Muscle layer of colon (tissue), 2 donors: ENCODE results near the gene CLIP1.
A peak's percentile ranks its signal among the peaks of the same experiment; 100 is the strongest.

ENCODE experiments used
- H3K27ac ChIP-seq: one replicate; pipeline ENCODE4 v1.7.0; 2013; ENCODE audit warnings: low read depth, mild to moderate bottlenecking, low read length, moderate library complexity
- H3K27me3 ChIP-seq, 2 donors: one replicate each; pipeline ENCODE4 v1.7.0; 2013; ENCODE audit warnings: low read length in 2 of 2, mild to moderate bottlenecking in 2 of 2; ENCODE audit not compliant: insufficient read depth in 2 of 2, control insufficient read depth in 1 of 2
- H3K36me3 ChIP-seq: one replicate; pipeline ENCODE4 v1.7.0; 2013; ENCODE audit warnings: mild to moderate bottlenecking, low read length; ENCODE audit not compliant: insufficient read depth
- H3K4me1 ChIP-seq: one replicate; pipeline ENCODE4 v1.7.0; 2013; ENCODE audit warnings: mild to moderate bottlenecking, low read length; ENCODE audit not compliant: insufficient read depth
- H3K4me3 ChIP-seq, 2 donors: one replicate each; pipeline ENCODE4 v1.7.0; 2013; ENCODE audit warnings: low read length in 2 of 2, low read depth in 1 of 2, mild to moderate bottlenecking in 1 of 2, moderate library complexity in 1 of 2
- H3K9ac ChIP-seq: one replicate; pipeline ENCODE4 v1.7.0; 2013; ENCODE audit warnings: low read length
- H3K9me3 ChIP-seq: one replicate; pipeline ENCODE4 v1.7.0; 2013; ENCODE audit warnings: mild to moderate bottlenecking, low read length
- donor health status: abdominal sarcoma.
- donor health status: Adenocarcinoma of cecum.

CLIP1 gene

GRCh38 chr12:122298071-122298748 lies 124.3 kb downstream of the CLIP1 start:
- H3K27ac ChIP-seq: no peak overlapping the region
- no peaks in the 10 kb centered on the region for H3K9me3 ChIP-seq
- H3K27me3 ChIP-seq: no peaks in the 10 kb centered on the region
- no peak overlapping the region for H3K9ac ChIP-seq
- H3K4me3 ChIP-seq: no peak overlapping the region
- H3K4me1 ChIP-seq: no peaks in the 10 kb centered on the region
- peaks cover 33% of the 10 kb centered on the region for H3K36me3 ChIP-seq

GRCh38 chr12:122297494-122297893 lies 125.0 kb downstream of the CLIP1 start:
- Histone ChIP-seq H3K36me3 (peaks cover 28% of the 10 kb centered on the region), H3K9ac (no peak overlapping the region), H3K4me1 (no peaks in the 10 kb centered on the region), H3K27me3 (no peaks in the 10 kb centered on the region), H3K9me3 (no peaks in the 10 kb centered on the region), H3K4me3 (no peak overlapping the region), H3K27ac (no peak overlapping the region)

DNA sequence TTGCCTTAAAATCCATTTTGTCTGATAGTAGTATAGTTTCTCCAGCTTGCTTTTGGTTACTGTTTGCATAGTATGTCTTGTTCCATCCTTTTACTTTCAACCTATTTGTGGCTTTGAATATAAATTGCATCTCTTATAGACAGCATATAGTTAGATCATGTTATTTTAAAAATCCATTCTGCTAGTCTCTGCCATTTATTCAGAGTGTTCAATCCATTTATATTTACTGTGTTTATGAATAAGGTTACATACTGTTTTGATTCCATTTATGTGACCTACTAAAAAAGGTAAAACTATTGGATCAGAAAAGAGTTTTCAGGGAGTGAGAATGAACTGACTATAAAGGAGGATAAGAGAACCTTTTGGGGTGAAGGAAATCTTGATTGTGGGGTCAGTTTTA lies 126.6 kb downstream of the CLIP1 start:
- no peaks in the 10 kb centered on the region for H3K4me1 ChIP-seq
- peaks cover 28% of the 10 kb centered on the region for H3K36me3 ChIP-seq
- no peak overlapping the region for H3K9ac ChIP-seq
- no peaks in the 10 kb centered on the region for H3K27me3 ChIP-seq
- no peaks in the 10 kb centered on the region for H3K9me3 ChIP-seq
- H3K27ac ChIP-seq: no peak overlapping the region
- H3K4me3 ChIP-seq: no peak overlapping the region

DNA sequence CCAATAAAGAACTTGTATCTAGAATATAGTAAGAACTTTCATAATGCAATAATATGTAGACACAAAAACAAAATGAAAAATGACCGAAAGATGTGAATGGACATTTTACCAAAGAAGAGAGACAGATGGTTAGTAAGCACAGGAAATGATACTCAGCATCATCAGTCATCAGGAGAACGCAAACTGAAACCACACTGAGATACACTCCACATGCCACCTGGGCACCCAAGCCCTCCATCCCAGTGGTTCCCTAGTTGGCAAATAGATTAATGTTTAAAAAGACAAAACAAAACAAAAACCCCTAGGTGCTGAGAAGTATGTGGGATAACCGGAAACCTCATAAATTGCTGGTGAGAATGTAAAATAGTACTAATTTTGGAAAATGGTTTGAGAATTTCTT lies 129.4 kb downstream of the CLIP1 start:
- H3K27ac ChIP-seq: no peak overlapping the region
- no peaks in the 10 kb centered on the region for H3K27me3 ChIP-seq
- no peaks in the 10 kb centered on the region for H3K9me3 ChIP-seq
- H3K9ac ChIP-seq: no peak overlapping the region
- H3K4me3 ChIP-seq: no peak overlapping the region
- H3K36me3 ChIP-seq: peaks cover 20% of the 10 kb centered on the region
- H3K4me1 ChIP-seq: no peaks in the 10 kb centered on the region

- Histone ChIP-seq H3K9ac (no peak overlapping the region), H3K27me3 (no peaks in the 10 kb centered on the region), H3K27ac (no peak overlapping the region), H3K36me3 (peaks cover 5% of the 10 kb centered on the region), H3K4me1 (no peaks in the 10 kb centered on the region), H3K9me3 (no peaks in the 10 kb centered on the region), H3K4me3 (no peak overlapping the region)
Observed at GRCh38 chr12:122291431-122291830, 131.0 kb downstream of the CLIP1 start.

DNA sequence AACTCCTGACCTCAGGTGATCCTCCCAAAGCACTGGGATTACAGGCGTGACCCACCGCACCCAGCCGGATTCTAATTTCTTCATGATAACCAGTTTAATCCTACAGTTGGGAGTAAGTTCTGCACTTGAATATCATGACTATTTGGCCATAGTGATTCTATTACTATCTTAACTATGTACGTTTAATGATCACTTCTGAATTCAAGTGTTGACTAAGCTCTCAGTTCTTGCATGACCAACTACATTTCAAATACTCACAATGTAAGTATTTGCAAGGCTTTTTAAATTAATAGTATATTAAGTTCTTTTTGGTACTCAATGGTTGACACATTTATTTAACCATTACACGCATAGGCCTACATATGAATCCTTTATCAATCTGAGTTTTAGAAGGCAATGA lies 138.8 kb downstream of the CLIP1 start:
- Histone ChIP-seq H3K36me3 (peaks cover 22% of the 10 kb centered on the region), H3K4me1 (no peaks in the 10 kb centered on the region), H3K4me3 (no peak overlapping the region), H3K9me3 (no peaks in the 10 kb centered on the region), H3K27me3 (no peaks in the 10 kb centered on the region), H3K9ac (no peak overlapping the region), H3K27ac (no peak overlapping the region)

DNA sequence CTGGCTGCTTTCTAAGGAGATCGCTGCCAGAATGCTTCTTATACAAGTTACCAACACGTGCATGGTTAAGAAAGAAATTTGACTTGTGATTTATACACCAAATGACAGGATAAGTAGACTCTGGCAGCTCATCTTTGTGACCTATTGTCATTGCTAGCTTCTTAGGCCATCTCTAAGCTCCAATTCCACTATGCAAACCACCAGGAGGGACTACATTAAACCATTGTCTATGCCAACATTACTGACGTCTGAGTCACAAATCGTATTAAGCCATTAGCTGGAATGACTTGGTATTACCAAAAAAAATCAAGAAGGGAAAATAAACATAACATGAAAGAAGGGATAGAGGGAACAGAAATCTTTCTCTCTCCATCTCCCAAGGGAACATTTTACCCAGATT lies 140.4 kb downstream of the CLIP1 start:
- Histone ChIP-seq H3K27ac (no peak overlapping the region), H3K9ac (no peak overlapping the region), H3K27me3 (no peaks in the 10 kb centered on the region), H3K4me3 (no peak overlapping the region), H3K36me3 (peaks cover 35% of the 10 kb centered on the region), H3K4me1 (no peaks in the 10 kb centered on the region), H3K9me3 (no peaks in the 10 kb centered on the region)

GRCh38 chr12:122276242-122276641 lies 146.2 kb downstream of the CLIP1 start:
- H3K4me1 ChIP-seq: no peaks in the 10 kb centered on the region
- no peaks in the 10 kb centered on the region for H3K9me3 ChIP-seq
- no peak overlapping the region for H3K27ac ChIP-seq
- peaks cover 55% of the 10 kb centered on the region for H3K36me3 ChIP-seq
- no peaks in the 10 kb centered on the region for H3K27me3 ChIP-seq
- H3K9ac ChIP-seq: no peak overlapping the region
- no peak overlapping the region for H3K4me3 ChIP-seq

- Histone ChIP-seq H3K9me3 (no peaks in the 10 kb centered on the region), H3K9ac (no peak overlapping the region), H3K27ac (no peak overlapping the region), H3K4me3 (no peak overlapping the region), H3K4me1 (no peaks in the 10 kb centered on the region), H3K27me3 (no peaks in the 10 kb centered on the region), H3K36me3 (peaks cover 55% of the 10 kb centered on the region)
Observed at GRCh38 chr12:122275459-122275858, 147.0 kb downstream of the CLIP1 start.

DNA sequence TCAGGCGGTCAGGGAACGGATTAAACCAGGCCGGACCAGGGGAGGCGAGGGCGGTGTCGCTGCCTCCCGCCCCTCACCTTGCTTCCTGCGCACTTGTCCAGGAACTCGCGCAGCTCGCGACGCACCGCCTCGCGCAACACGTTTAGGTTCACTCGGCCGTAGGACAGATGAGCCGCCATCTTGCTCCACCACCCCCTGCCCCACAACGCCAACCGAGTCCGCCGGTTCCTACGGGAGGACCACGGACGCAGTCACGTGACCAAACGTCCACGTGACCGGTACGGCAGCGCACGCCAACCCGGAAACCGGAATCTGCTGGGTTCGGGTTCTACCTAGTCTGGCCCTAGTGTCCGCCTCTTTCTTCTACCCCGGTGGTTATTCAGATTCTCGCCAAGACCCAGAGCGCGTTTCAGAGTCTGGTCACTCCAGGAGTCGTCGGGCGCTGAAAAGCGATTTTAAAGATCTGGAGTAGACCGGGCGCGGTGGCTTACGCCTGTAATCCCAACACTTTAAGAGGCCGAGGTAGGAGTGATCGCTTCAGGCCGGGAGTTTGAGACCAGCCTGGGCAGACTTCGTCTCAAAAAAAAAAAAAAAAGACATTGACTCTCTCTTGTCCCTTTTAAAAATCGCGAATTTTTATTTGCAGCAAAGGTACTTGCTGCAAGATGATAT lies 156.1 kb downstream of the CLIP1 start, which contains the start of gene VPS33A:
Gene VPS33A (minus strand): TSS at position 265 of the 672 bp plus-strand sequence. CDS start 86 bp downstream, at position 179.
- Histone ChIP-seq H3K36me3 (peaks cover 14% of the 10 kb centered on the region), H3K4me3 (peak within 1 kb of the TSS; percentile 78 to 83), H3K27me3 (no peaks in the 10 kb centered on the region), H3K9me3 (no peaks in the 10 kb centered on the region), H3K9ac (peak within 1 kb of the TSS; percentile 78), H3K4me1 (peaks cover 4% of the 10 kb centered on the region), H3K27ac (peak within 1 kb of the TSS; percentile 92)

DNA sequence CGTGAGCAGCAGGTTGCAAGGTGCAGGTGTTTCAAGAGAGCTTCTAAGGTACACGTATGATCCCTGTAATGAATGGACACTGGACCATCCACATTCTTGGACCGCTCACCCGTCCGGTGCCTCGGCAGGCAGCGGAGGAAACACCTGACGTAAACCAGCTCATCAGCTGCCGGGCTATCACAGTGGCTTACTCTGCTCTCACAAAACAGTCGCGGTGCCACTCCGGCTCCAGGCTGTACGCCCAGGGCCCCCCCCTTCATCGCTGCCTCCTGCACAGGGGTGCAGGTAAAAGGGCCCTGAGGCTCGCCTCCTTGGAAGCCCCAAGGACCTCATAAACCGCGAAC lies 156.6 kb downstream of the CLIP1 start:
- H3K4me3 ChIP-seq: peak overlapping the region; percentile 78 to 83
- H3K36me3 ChIP-seq: peaks cover 19% of the 10 kb centered on the region
- no peaks in the 10 kb centered on the region for H3K27me3 ChIP-seq
- peak overlapping the region; percentile 78 for H3K9ac ChIP-seq
- H3K9me3 ChIP-seq: no peaks in the 10 kb centered on the region
- H3K27ac ChIP-seq: peak overlapping the region; percentile 92
- peaks cover 4% of the 10 kb centered on the region for H3K4me1 ChIP-seq

GRCh38 chr12:122265476-122265875 lies 157.0 kb downstream of the CLIP1 start:
- no peaks in the 10 kb centered on the region for H3K9me3 ChIP-seq
- H3K4me3 ChIP-seq: peak overlapping the region; percentile 78 to 83
- H3K27ac ChIP-seq: peak overlapping the region; percentile 92
- H3K9ac ChIP-seq: peak overlapping the region; percentile 78
- peaks cover 4% of the 10 kb centered on the region for H3K4me1 ChIP-seq
- peaks cover 22% of the 10 kb centered on the region for H3K36me3 ChIP-seq
- no peaks in the 10 kb centered on the region for H3K27me3 ChIP-seq
